MM.1S (cell line): ENCODE measurements around the gene PHACTR1.

Experiments
- DNase-seq: peaks from one replicate; pipeline ENCODE4 v3.0.0-alpha.2; 2015
- H2AFZ ChIP-seq: fragments of 300-600 bp; sonication (generic); 2 replicates; pipeline ENCODE4 v1.6.0; 2016; ENCODE audit warnings: antibody characterized with exemption, low read length
- H3F3A ChIP-seq: fragments of 300-600 bp; sonication (generic); 2 replicates; pipeline ENCODE4 v1.6.1; 2016; ENCODE audit warnings: mild to moderate bottlenecking, antibody characterized with exemption, low read length, moderate library complexity, mixed read lengths; ENCODE audit not compliant: insufficient read depth
- H3K27ac ChIP-seq: fragments of 300-600 bp; sonication (generic); 2 replicates; pipeline ENCODE4 v1.5.1; 2016; ENCODE audit warnings: mild to moderate bottlenecking, low read length
- H3K27me3 ChIP-seq: fragments of 300-600 bp; sonication (generic); replicated peaks from 2 replicates; pipeline ENCODE4 v1.6.0; 2016; ENCODE audit warnings: low read length; ENCODE audit not compliant: insufficient read depth
- H3K36me3 ChIP-seq: fragments of 300-600 bp; sonication (generic); replicated peaks from 2 replicates; pipeline ENCODE4 v1.6.1; 2016; ENCODE audit warnings: mild to moderate bottlenecking, low read length, mixed read lengths; ENCODE audit not compliant: insufficient read depth
- H3K4me1 ChIP-seq: fragments of 300-600 bp; sonication (generic); 2 replicates; pipeline ENCODE4 v1.6.1; 2016; ENCODE audit warnings: low read length, mixed read lengths
- H3K4me2 ChIP-seq: fragments of 300-600 bp; sonication (generic); 2 replicates; pipeline ENCODE4 v1.6.0; 2016; ENCODE audit warnings: low read depth, low read length
- H3K4me3 ChIP-seq: fragments of 300-600 bp; sonication (generic); 2 replicates; pipeline ENCODE4 v1.5.1; 2016; ENCODE audit warnings: low read length, mixed read lengths
- H3K79me2 ChIP-seq: fragments of 300-600 bp; sonication (generic); 2 replicates; pipeline ENCODE4 v1.6.1; 2016; ENCODE audit warnings: mixed run types, low read length, mixed read lengths
- H3K9ac ChIP-seq: fragments of 300-600 bp; sonication (generic); 2 replicates; pipeline ENCODE4 v1.6.1; 2016; ENCODE audit warnings: low read length, mixed read lengths
- H3K9me2 ChIP-seq: fragments of 300-600 bp; sonication (generic); replicated peaks from 2 replicates; pipeline ENCODE4 v1.6.1; 2016; ENCODE audit warnings: mild to moderate bottlenecking, low read length, mixed read lengths; ENCODE audit not compliant: insufficient read depth
- H3K9me3 ChIP-seq: fragments of 300-600 bp; sonication (generic); replicated peaks from 2 replicates; pipeline ENCODE4 v1.6.1; 2016; ENCODE audit warnings: mild to moderate bottlenecking, low read length, mixed read lengths; ENCODE audit not compliant: insufficient read depth
- H4K20me1 ChIP-seq: fragments of 300-600 bp; sonication (generic); 2 replicates; pipeline ENCODE4 v1.6.1; 2016; ENCODE audit warnings: mild to moderate bottlenecking, low read length, moderate library complexity, mixed read lengths; ENCODE audit not compliant: insufficient read depth
- EZH2 ChIP-seq: fragments of 300-600 bp; sonication (generic); optimal IDR thresholded peaks from 2 replicates; pipeline ENCODE3; 2017; ENCODE audit warnings: low read depth, mild to moderate bottlenecking, antibody characterized with exemption, low read length, mixed read lengths
- EZH2phosphoT487 ChIP-seq: fragments of 300-600 bp; sonication (generic); IDR thresholded peaks from 2 replicates; pipeline ENCODE4 v1.6.1; 2018; ENCODE audit warnings: antibody characterized with exemption, low read length
- TF ChIP-seq, protein P1 (sequence below): fragments of 300-600 bp; sonication (generic); IDR thresholded peaks from 2 replicates; pipeline ENCODE4 v1.5.1; 2016; ENCODE audit warnings: antibody characterized with exemption, low read length, mixed read lengths

The PHACTR1 gene

DNA sequence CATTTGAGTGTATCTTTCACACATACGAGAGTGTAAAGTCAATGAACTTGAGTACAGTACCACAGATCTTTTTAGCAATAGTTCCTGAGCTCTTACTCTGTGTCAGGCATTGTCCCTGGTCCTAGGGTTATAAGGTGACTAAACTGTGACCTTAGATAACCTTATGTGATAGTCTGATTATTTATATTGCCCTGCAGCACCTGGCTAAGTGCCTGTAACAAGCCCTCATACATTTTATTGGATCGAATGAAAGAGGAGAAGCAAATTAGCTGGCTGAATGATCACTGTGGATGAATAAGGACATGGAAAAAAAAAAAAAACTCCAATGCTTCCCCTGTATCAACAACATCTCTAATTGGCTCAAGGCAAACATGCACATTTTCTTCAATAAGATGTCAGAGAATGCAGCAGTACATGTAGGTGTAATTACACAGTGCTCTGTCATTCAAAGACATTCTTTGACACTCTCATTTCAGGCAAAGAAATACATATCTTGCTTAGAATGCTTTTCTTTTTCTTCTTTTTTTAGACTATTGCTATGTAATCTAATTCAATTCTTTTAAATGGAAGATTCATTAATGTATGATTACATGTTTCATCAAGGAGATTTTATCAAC is 153.4 kb downstream of the PHACTR1 start:
- H3K79me2 ChIP-seq = no peaks in the 10 kb centered on the region
- no peak overlapping the region for H3K4me3 ChIP-seq
- H4K20me1 ChIP-seq = no peaks in the 10 kb centered on the region
- TF ChIP-seq, protein P1, sequence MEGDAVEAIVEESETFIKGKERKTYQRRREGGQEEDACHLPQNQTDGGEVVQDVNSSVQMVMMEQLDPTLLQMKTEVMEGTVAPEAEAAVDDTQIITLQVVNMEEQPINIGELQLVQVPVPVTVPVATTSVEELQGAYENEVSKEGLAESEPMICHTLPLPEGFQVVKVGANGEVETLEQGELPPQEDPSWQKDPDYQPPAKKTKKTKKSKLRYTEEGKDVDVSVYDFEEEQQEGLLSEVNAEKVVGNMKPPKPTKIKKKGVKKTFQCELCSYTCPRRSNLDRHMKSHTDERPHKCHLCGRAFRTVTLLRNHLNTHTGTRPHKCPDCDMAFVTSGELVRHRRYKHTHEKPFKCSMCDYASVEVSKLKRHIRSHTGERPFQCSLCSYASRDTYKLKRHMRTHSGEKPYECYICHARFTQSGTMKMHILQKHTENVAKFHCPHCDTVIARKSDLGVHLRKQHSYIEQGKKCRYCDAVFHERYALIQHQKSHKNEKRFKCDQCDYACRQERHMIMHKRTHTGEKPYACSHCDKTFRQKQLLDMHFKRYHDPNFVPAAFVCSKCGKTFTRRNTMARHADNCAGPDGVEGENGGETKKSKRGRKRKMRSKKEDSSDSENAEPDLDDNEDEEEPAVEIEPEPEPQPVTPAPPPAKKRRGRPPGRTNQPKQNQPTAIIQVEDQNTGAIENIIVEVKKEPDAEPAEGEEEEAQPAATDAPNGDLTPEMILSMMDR = no peak
- TF ChIP-seq EZH2phosphoT487 = no peak
- TF ChIP-seq EZH2 = no peak
- no peak overlapping the region for H3K9ac ChIP-seq
- H3K27me3 ChIP-seq = no peaks in the 10 kb centered on the region
- H3K4me2 ChIP-seq = no peak overlapping the region
- no peaks in the 10 kb centered on the region for H3F3A ChIP-seq
- no peaks in the 10 kb centered on the region for H3K9me3 ChIP-seq
- H3K27ac ChIP-seq = no peak overlapping the region
- no peak for DNase-seq
- H2AFZ ChIP-seq = no peak overlapping the region
- no peaks in the 10 kb centered on the region for H3K36me3 ChIP-seq
- no peaks in the 10 kb centered on the region for H3K4me1 ChIP-seq
- H3K9me2 ChIP-seq = no peaks in the 10 kb centered on the region

DNA sequence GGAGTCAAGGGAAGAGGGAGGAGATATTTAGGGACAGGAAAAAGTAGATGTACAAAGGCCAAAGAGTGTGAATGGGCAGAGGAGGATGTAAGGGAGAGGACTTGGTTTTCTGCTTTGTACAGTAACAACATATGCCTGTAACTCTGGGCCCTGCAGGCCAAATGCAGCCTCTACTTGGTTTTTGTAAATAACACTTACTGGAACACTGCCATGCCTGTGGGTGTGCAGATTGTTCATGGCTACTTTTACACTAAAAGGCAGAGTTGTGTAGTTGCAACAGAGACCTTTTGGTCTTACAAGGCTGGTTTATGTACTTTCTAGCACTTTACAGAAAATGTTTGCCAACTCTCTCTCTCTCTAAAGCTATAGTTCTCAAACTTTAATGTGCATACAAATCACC is 157.1 kb downstream of the PHACTR1 start:
- Histone ChIP-seq H3K36me3 (no peaks in the 10 kb centered on the region), H3K27ac (no peak overlapping the region), H3K4me1 (no peaks in the 10 kb centered on the region), H3K9me2 (no peaks in the 10 kb centered on the region), H3K4me2 (no peak overlapping the region), H3K27me3 (no peaks in the 10 kb centered on the region), H2AFZ (no peak overlapping the region), H3K79me2 (no peaks in the 10 kb centered on the region), H3F3A (no peaks in the 10 kb centered on the region), H3K4me3 (no peak overlapping the region), H3K9me3 (no peaks in the 10 kb centered on the region), H3K9ac (no peak overlapping the region), H4K20me1 (no peaks in the 10 kb centered on the region)
- no peak for DNase-seq
- TF ChIP-seq EZH2 (no peak), EZH2phosphoT487 (no peak)
- TF ChIP-seq, protein P1 = no peak

DNA sequence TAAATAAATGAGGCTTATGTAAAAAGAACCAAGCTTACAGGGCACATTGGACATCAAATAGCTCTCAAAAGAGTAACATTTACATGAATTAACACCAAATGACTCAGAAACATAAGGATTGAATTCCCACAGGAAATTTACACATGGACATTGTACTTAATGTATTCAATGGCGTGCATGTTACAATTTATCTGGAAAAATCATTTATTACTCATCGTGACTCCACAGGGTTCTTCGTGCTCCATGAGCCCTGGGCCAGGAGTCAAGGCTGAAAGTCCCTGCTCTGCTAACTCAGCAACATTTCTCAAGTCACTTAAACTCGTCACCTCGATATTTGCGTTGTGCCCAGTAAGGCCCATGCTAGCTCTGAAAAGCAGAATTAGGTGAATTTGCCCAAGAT is 158.5 kb downstream of the PHACTR1 start:
- Histone ChIP-seq H3F3A (no peaks in the 10 kb centered on the region), H3K79me2 (no peaks in the 10 kb centered on the region), H3K9me3 (no peaks in the 10 kb centered on the region), H3K9ac (no peak overlapping the region), H3K4me3 (no peak overlapping the region), H3K36me3 (no peaks in the 10 kb centered on the region), H3K9me2 (no peaks in the 10 kb centered on the region), H4K20me1 (no peaks in the 10 kb centered on the region), H3K27ac (no peak overlapping the region), H3K4me1 (no peaks in the 10 kb centered on the region), H3K4me2 (no peak overlapping the region), H3K27me3 (no peaks in the 10 kb centered on the region), H2AFZ (no peak overlapping the region)
- no peak for TF ChIP-seq EZH2
- no peak for TF ChIP-seq EZH2phosphoT487
- TF ChIP-seq, protein P1 = no peak
- no peak for DNase-seq
